OCI-LY7 (cell line): ENCODE results near the gene DST. TPM values are rescaled to one million over a fixed set of nuclear protein-coding genes. Genes with fewer than 3 reads are reported as not detected.

Experiments used
- BruUV-seq: library from RNA; stranded (reverse); fragments of 400-500 nt; replicated peaks from 2 replicates; lab custom pipeline; 2021; lab: Mats Ljungman, UMichigan
- CTCF ChIA-PET: fragments of 300-600 bp; sonication (Branson Sonifier 250); formaldehyde crosslinking; loops from one replicate; lab custom pipeline; 2022; ENCODE audit warnings: antibody characterized with exemption; ENCODE audit not compliant: unreplicated experiment; lab: Charles Lee
- POLR2A ChIA-PET: fragments of 300-600 bp; sonication (Branson Sonifier 250); formaldehyde crosslinking; loops from one replicate; lab custom pipeline; 2022; ENCODE audit warnings: antibody characterized with exemption; lab: Charles Lee
- DNase-seq: peaks from one replicate; pipeline ENCODE4 v3.0.0-alpha.2; 2015; ENCODE audit warnings: low spot score
- H2AFZ ChIP-seq: fragments of 200-600 bp; sonication (generic), shearing (Covaris generic); 2 replicates; pipeline ENCODE4 v1.6.1; 2014; ENCODE audit warnings: mild to moderate bottlenecking, antibody characterized with exemption, low read length, moderate library complexity
- H3K27ac ChIP-seq: fragments of 200-600 bp; sonication (generic); 2 replicates; pipeline ENCODE4 v1.5.1; 2014; ENCODE audit warnings: mixed run types, low read depth, mild to moderate bottlenecking, moderate library complexity, low read length, inconsistent platforms; ENCODE audit not compliant: poor library complexity, severe bottlenecking
- H3K36me3 ChIP-seq: fragments of 200-600 bp; sonication (generic); 2 replicates; pipeline ENCODE4 v1.6.1; 2014; ENCODE audit warnings: mild to moderate bottlenecking, antibody characterized with exemption, low read length, moderate library complexity, mixed read lengths; ENCODE audit not compliant: insufficient read depth
- H3K4me1 ChIP-seq: fragments of 200-600 bp; sonication (generic); 2 replicates; pipeline ENCODE4 v1.5.1; 2014; ENCODE audit warnings: mild to moderate bottlenecking, low read length; ENCODE audit not compliant: insufficient read depth, poor library complexity, severe bottlenecking
- H3K4me2 ChIP-seq: fragments of 200-600 bp; sonication (generic); 2 replicates; pipeline ENCODE4 v1.6.1; 2014; ENCODE audit warnings: mild to moderate bottlenecking, low read length
- H3K4me3 ChIP-seq: fragments of 200-600 bp; sonication (generic); 2 replicates; pipeline ENCODE4 v1.5.1; 2014; ENCODE audit warnings: mild to moderate bottlenecking, low read depth, low read length; ENCODE audit not compliant: poor library complexity, severe bottlenecking
- H3K79me2 ChIP-seq: fragments of 200-600 bp; sonication (generic); 2 replicates; pipeline ENCODE4 v1.6.1; 2016; ENCODE audit warnings: low read depth, mild to moderate bottlenecking, low read length, moderate library complexity, mixed read lengths; ENCODE audit not compliant: insufficient read depth
- H3K9me2 ChIP-seq: fragments of 200-600 bp; sonication (generic); 2 replicates; pipeline ENCODE4 v1.6.1; 2016; ENCODE audit warnings: mild to moderate bottlenecking, low read length, mixed read lengths; ENCODE audit not compliant: insufficient read depth
- H3K9me3 ChIP-seq: fragments of 200-600 bp; sonication (generic); 2 replicates; pipeline ENCODE4 v1.6.1; 2014; ENCODE audit warnings: mild to moderate bottlenecking, mixed run types, low read length, mixed read lengths
- H4K20me1 ChIP-seq: fragments of 200-600 bp; sonication (generic); 2 replicates; pipeline ENCODE4 v1.6.1; 2014; ENCODE audit warnings: mild to moderate bottlenecking, antibody characterized with exemption, low read length, moderate library complexity, mixed read lengths; ENCODE audit not compliant: insufficient read depth
- CTCF ChIP-seq: fragments of 200-600 bp; sonication (generic); conservative IDR thresholded peaks from 2 replicates; pipeline ENCODE4 v1.5.1; 2014; ENCODE audit warnings: mild to moderate bottlenecking, antibody characterized with exemption, low read length, moderate library complexity, mixed read lengths
- EZH2phosphoT487 ChIP-seq: fragments of 200-600 bp; sonication (generic); IDR thresholded peaks from 2 replicates; pipeline ENCODE4 v1.6.1; 2018; ENCODE audit warnings: low read depth, borderline replicate concordance, mild to moderate bottlenecking, mixed run types, antibody characterized with exemption, low read length, moderate library complexity, mixed read lengths
- intact Hi-C: fragments of 100-400 bp; cut with micrococcal nuclease; formaldehyde crosslinking; loops from one replicate; pipeline ENCODE4 v1.10.0; 2022; ENCODE audit not compliant: unreplicated experiment
- total RNA-seq, 2 experiments: library from RNA; depleted of rRNA in 1 of 2; stranded (reverse); fragments of >200 nt in 1 of 2; shearing (Covaris generic) in 1 of 2; gene quantifications; 2 replicates each; pipeline ENCODE4 v1.2.3, GENCODE V29; 2014 to 2022

Gene DST
- total RNA-seq, 2 experiments from 2014 or later = 8.4 to 19.4 TPM

DNA sequence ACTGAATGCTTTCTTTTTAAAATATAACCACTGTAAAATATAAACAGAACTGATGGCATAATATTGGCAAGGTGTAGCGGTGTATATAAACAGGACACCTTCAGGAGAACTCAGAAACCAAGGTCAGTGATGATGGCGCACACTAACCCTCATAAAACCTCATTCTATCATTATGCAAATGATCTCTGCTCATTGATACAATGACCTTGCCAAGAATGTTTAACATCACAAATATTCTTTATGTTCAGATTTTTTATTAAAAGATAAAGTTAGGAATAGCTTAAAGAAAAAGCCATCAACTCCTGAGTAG is 48.6 kb upstream of the DST start:
- no peaks in the 10 kb centered on the region for H3K9me2 ChIP-seq
- H3K4me3 ChIP-seq = no peak overlapping the region
- no peak for DNase-seq
- no TSS peak for BruUV-seq
- H3K79me2 ChIP-seq = no peaks in the 10 kb centered on the region
- no peaks in the 10 kb centered on the region for H4K20me1 ChIP-seq
- no peaks in the 10 kb centered on the region for H3K4me1 ChIP-seq
- CTCF ChIA-PET = no interaction called here
- no peaks in the 10 kb centered on the region for H3K9me3 ChIP-seq
- no peaks in the 10 kb centered on the region for H3K36me3 ChIP-seq
- no peak overlapping the region for H3K27ac ChIP-seq
- TF ChIP-seq EZH2phosphoT487 = no peak
- no peak for TF ChIP-seq CTCF
- POLR2A ChIA-PET = no interaction called here
- H3K4me2 ChIP-seq = no peak overlapping the region
- H2AFZ ChIP-seq = no peak overlapping the region
- intact Hi-C loops = no loop called here

GRCh38 chr6:56690519-56691285 is 48.0 kb upstream of the DST start:
- Histone ChIP-seq H3K4me3 (no peak overlapping the region), H3K27ac (no peak overlapping the region), H3K9me3 (no peaks in the 10 kb centered on the region), H3K79me2 (no peaks in the 10 kb centered on the region), H3K4me1 (no peaks in the 10 kb centered on the region), H3K4me2 (no peak overlapping the region), H3K9me2 (no peaks in the 10 kb centered on the region), H4K20me1 (no peaks in the 10 kb centered on the region), H3K36me3 (no peaks in the 10 kb centered on the region), H2AFZ (no peak overlapping the region)
- DNase-seq = no peak
- TF ChIP-seq CTCF = no peak
- no peak for TF ChIP-seq EZH2phosphoT487
- CTCF ChIA-PET = no interaction called here
- intact Hi-C loops = no loop called here
- BruUV-seq = no TSS peak
- POLR2A ChIA-PET = interaction anchor here (0.6 to 0.7 kb wide), 2 partner anchors 22 to 36 kb away, joined by 4 to 5 read pairs; no protein-coding TSS in a partner anchor

- Histone ChIP-seq H3K4me2 (no peak overlapping the region), H3K4me3 (no peak overlapping the region), H3K9me3 (no peaks in the 10 kb centered on the region), H3K79me2 (no peaks in the 10 kb centered on the region), H3K27ac (no peak overlapping the region), H3K36me3 (no peaks in the 10 kb centered on the region), H3K4me1 (no peaks in the 10 kb centered on the region), H2AFZ (no peak overlapping the region), H4K20me1 (no peaks in the 10 kb centered on the region), H3K9me2 (no peaks in the 10 kb centered on the region)
- ChIA-PET POLR2A (no interaction called here), CTCF (no interaction called here)
- no TSS peak for BruUV-seq
- DNase-seq = no peak
- TF ChIP-seq EZH2phosphoT487 = no peak
- no peak for TF ChIP-seq CTCF
- intact Hi-C loops = no loop called here
Observed at GRCh38 chr6:56689663-56690062, 47.0 kb upstream of the DST start.
